Progenitor cell of endocrine pancreas (in vitro differentiated cells): ENCODE data around the gene ADGRG3. TPM values are rescaled to one million over a fixed set of nuclear protein-coding genes. Genes with fewer than 3 reads are reported as not detected.

Source experiments
- DNase-seq: peaks from one replicate; pipeline ENCODE4 v3.0.0; 2021; ENCODE audit warnings: low spot score; ENCODE audit not compliant: unreplicated experiment
- H3K27ac Mint-ChIP-seq: 2 replicates; pipeline ENCODE4 v1.8.0; 2021; ENCODE audit warnings: mild to moderate bottlenecking, moderate library complexity, mixed read lengths
- H3K27me3 Mint-ChIP-seq: 2 replicates; pipeline ENCODE4 v1.8.0; 2021; ENCODE audit warnings: mixed read lengths
- H3K36me3 Mint-ChIP-seq: 2 replicates; pipeline ENCODE4 v1.8.0; 2022; ENCODE audit warnings: mixed read lengths; ENCODE audit not compliant: insufficient read depth
- H3K4me1 Mint-ChIP-seq: 2 replicates; pipeline ENCODE4 v1.8.0; 2021; ENCODE audit warnings: low read depth, mixed read lengths
- H3K4me3 Mint-ChIP-seq: 2 replicates; pipeline ENCODE4 v1.8.0; 2021; ENCODE audit warnings: low read depth, mild to moderate bottlenecking, moderate library complexity, mixed read lengths
- H3K9me3 Mint-ChIP-seq: 2 replicates; pipeline ENCODE4 v1.8.0; 2021; ENCODE audit warnings: low read depth, mixed read lengths
- CTCF ChIP-seq: fragments of 200-600 bp; sonication (generic); IDR thresholded peaks from one replicate; pipeline ENCODE4 v1.5.0; 2021; ENCODE audit warnings: antibody characterized with exemption, mild to moderate bottlenecking; ENCODE audit not compliant: unreplicated experiment
- total RNA-seq: library from RNA; stranded (reverse); gene quantifications from 2 replicates; pipeline ENCODE4 v1.2.1, GENCODE V29; 2021

ADGRG3 gene
- total RNA-seq, 1 donor from 2014 or later: not detected

- no peak for DNase-seq
- Mint-ChIP-seq H3K27ac (no peak overlapping the region), H3K4me1 (peaks cover 6% of the 10 kb centered on the region), H3K4me3 (no peak overlapping the region), H3K36me3 (no peaks in the 10 kb centered on the region), H3K9me3 (no peaks in the 10 kb centered on the region), H3K27me3 (no peaks in the 10 kb centered on the region)
- TF ChIP-seq CTCF: no peak
Observed at GRCh38 chr16:57683636-57684545, 15.8 kb downstream of the ADGRG3 start.

- no peak for TF ChIP-seq CTCF
- no peaks in the 10 kb centered on the region for H3K9me3 Mint-ChIP-seq
- H3K27ac Mint-ChIP-seq: no peak overlapping the region
- H3K27me3 Mint-ChIP-seq: no peaks in the 10 kb centered on the region
- H3K4me3 Mint-ChIP-seq: no peak overlapping the region
- no peaks in the 10 kb centered on the region for H3K36me3 Mint-ChIP-seq
- DNase-seq: no peak
- peaks cover 14% of the 10 kb centered on the region for H3K4me1 Mint-ChIP-seq
Observed at GRCh38 chr16:57684626-57685358, 16.7 kb downstream of the ADGRG3 start.

DNA sequence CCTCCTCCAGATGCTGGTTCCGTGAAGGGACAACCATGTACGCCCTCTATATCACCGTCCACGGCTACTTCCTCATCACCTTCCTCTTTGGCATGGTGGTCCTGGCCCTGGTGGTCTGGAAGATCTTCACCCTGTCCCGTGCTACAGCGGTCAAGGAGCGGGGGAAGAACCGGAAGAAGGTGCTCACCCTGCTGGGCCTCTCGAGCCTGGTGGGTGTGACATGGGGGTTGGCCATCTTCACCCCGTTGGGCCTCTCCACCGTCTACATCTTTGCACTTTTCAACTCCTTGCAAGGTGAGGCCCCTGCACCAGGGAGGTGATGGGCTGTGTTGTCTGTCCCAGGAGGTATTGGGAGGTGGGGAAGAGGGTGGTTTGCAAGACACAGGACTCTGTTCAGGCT lies 17.5 kb downstream of the ADGRG3 start:
- no peaks in the 10 kb centered on the region for H3K27me3 Mint-ChIP-seq
- no peak overlapping the region for H3K4me3 Mint-ChIP-seq
- peaks cover 14% of the 10 kb centered on the region for H3K4me1 Mint-ChIP-seq
- H3K9me3 Mint-ChIP-seq: no peaks in the 10 kb centered on the region
- DNase-seq: no peak
- no peaks in the 10 kb centered on the region for H3K36me3 Mint-ChIP-seq
- no peak for TF ChIP-seq CTCF
- H3K27ac Mint-ChIP-seq: no peak overlapping the region

DNA sequence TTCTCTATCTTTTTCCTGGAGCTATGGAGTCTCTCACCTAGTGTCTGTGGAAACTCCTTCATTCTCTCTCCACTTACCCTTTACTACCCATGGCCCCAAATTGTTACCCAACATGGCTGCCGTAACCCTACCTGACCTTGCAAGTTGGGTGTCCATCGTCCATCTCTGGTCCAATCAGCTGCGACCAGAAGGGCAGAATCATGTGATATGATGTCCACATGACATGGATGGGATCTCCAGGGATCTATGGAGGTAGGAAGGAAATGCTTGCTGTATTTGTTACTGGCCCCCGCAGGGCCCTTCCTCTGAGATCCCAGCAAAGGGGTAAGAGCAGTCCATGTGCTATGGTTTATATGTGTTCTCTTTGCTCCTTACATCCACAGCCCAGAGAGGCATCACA lies 18.5 kb downstream of the ADGRG3 start:
- Mint-ChIP-seq H3K4me3 (no peak overlapping the region), H3K36me3 (no peaks in the 10 kb centered on the region), H3K9me3 (no peaks in the 10 kb centered on the region), H3K27me3 (no peaks in the 10 kb centered on the region), H3K27ac (peak overlapping the region; percentile 18), H3K4me1 (peaks cover 14% of the 10 kb centered on the region)
- no peak for TF ChIP-seq CTCF
- DNase-seq: no peak

DNA sequence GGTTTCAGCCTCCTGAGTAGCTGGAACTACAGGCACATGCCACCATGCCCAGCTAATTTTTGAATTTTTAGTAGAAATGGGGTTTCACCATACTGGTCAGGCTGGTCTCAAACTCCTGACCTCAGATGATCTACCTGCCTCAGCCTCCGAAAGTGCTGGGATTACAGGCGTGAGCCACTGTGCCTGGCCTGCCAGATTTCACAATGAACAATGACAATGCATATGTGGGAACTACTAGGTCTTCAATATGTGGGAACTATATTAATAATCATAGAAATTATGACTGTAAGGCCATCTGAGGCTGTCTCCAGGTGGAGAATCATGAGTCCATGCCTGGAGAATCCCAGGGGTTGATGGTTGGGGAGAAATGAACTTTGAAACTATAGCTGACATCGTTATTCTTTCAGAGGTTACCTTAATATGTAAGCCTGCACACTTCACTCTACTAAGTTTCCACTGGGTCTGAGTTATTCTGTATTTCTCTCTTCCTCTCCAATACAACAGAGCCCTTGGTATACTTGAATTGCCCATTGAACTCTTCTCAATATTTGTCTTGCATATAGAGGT lies 19.3 kb downstream of the ADGRG3 start:
- H3K27ac Mint-ChIP-seq: no peak overlapping the region
- no peaks in the 10 kb centered on the region for H3K27me3 Mint-ChIP-seq
- H3K4me3 Mint-ChIP-seq: no peak overlapping the region
- no peaks in the 10 kb centered on the region for H3K36me3 Mint-ChIP-seq
- TF ChIP-seq CTCF: no peak
- peaks cover 14% of the 10 kb centered on the region for H3K4me1 Mint-ChIP-seq
- no peak for DNase-seq
- H3K9me3 Mint-ChIP-seq: no peaks in the 10 kb centered on the region
